Keratinocyte (primary cell): ENCODE results near the gene LRRC31. TPM values are rescaled to one million over a fixed set of nuclear protein-coding genes. Genes with fewer than 3 reads are reported as not detected.

Experiments used
- DNase-seq: peaks from one replicate; pipeline ENCODE4 v3.0.0-alpha.2; 2011; ENCODE audit warnings: low read depth, missing footprints, low spot score
- FAIRE-seq: peaks from 2 replicates; lab custom pipeline; 2011; peaks lifted over from hg19 to GRCh38; lab: Jason Lieb, UNC
- H2AFZ ChIP-seq: 2 replicates; pipeline ENCODE4 v1.6.0; 2012; ENCODE audit warnings: low read length, control low read depth, inconsistent platforms; ENCODE audit not compliant: control insufficient read depth
- H3K27ac ChIP-seq: 2 replicates; pipeline ENCODE4 v1.5.1; 2011; ENCODE audit warnings: low read length; ENCODE audit not compliant: control insufficient read depth, insufficient read depth
- H3K27me3 ChIP-seq: 3 replicates; pipeline ENCODE4 v1.6.0; 2011; ENCODE audit warnings: low read length; ENCODE audit not compliant: control insufficient read depth, insufficient read depth; ENCODE audit errors: extremely low read depth
- H3K36me3 ChIP-seq, 2 experiments: 2 replicates in 1 of 2; 3 replicates in 1 of 2; pipeline ENCODE4 v1.5.1; 2011; ENCODE audit warnings: low read length in 2 of 2, mild to moderate bottlenecking in 1 of 2; ENCODE audit not compliant: control insufficient read depth in 2 of 2, insufficient read depth in 2 of 2; ENCODE audit errors: extremely low read depth in 1 of 2
- H3K4me1 ChIP-seq: 3 replicates; pipeline ENCODE4 v1.5.1; 2011; ENCODE audit warnings: low read length; ENCODE audit not compliant: control insufficient read depth, insufficient read depth; ENCODE audit errors: extremely low read depth
- H3K4me2 ChIP-seq: 3 replicates; pipeline ENCODE4 v1.6.0; 2011; ENCODE audit warnings: low read depth, low read length; ENCODE audit not compliant: control insufficient read depth, insufficient read depth; ENCODE audit errors: extremely low read depth
- H3K4me3 ChIP-seq, 3 experiments: fragments of 200-600 bp in 1 of 3; sonication (generic) in 1 of 3; 2 replicates in 2 of 3; 3 replicates in 1 of 3; pipeline ENCODE4 v1.5.1; 2011 to 2016; ENCODE audit warnings: low read length in 3 of 3, mild to moderate bottlenecking in 3 of 3, control low read depth in 2 of 3, inconsistent platforms in 1 of 3, low read depth in 1 of 3, mixed read lengths in 1 of 3, mixed run types in 1 of 3, moderate library complexity in 1 of 3; ENCODE audit not compliant: control insufficient read depth in 2 of 3, insufficient read depth in 2 of 3; ENCODE audit errors: extremely low read depth in 1 of 3
- H3K79me2 ChIP-seq: 2 replicates; pipeline ENCODE4 v1.6.0; 2012; ENCODE audit warnings: low read length; ENCODE audit not compliant: control insufficient read depth, insufficient read depth
- H3K9ac ChIP-seq: 3 replicates; pipeline ENCODE4 v1.6.0; 2011; ENCODE audit warnings: low read length; ENCODE audit not compliant: control insufficient read depth, insufficient read depth; ENCODE audit errors: extremely low read depth
- H3K9me1 ChIP-seq: 3 replicates; pipeline ENCODE4 v1.6.0; 2011; ENCODE audit warnings: low read length; ENCODE audit not compliant: control insufficient read depth, insufficient read depth; ENCODE audit errors: extremely low read depth
- H3K9me3 ChIP-seq: 2 replicates; pipeline ENCODE4 v1.5.1; 2012; ENCODE audit warnings: low read depth, low read length; ENCODE audit not compliant: control insufficient read depth
- H4K20me1 ChIP-seq: 3 replicates; pipeline ENCODE4 v1.6.0; 2011; ENCODE audit warnings: low read length; ENCODE audit not compliant: control insufficient read depth, insufficient read depth; ENCODE audit errors: extremely low read depth
- EZH2 ChIP-seq: IDR thresholded peaks from one replicate; pipeline ENCODE4 v1.6.1; 2012; ENCODE audit warnings: inconsistent platforms, mild to moderate bottlenecking, low read length, moderate library complexity
- dilution Hi-C: fragments of 300-500 bp; cut with MboI; formaldehyde crosslinking; loops from one replicate; pipeline ENCODE4 v1.7.0; 2020; ENCODE audit warnings: low sequenced_read_pairs; ENCODE audit not compliant: extremely low pct_ligation_motif_present
- polyA plus RNA-seq, 5 experiments: library from polyadenylated mRNA; depleted of rRNA in 3 of 5; stranded (reverse) in 3 of 5; stranded (forward) in 1 of 5; unstranded in 1 of 5; fragments of >200 nt; gene quantifications; 1 replicate in 1 of 5; 2 replicates in 3 of 5; 3 replicates in 1 of 5; pipeline versions ENCODE4 v1.2.1 to v1.2.3, GENCODE V29; 2011 to 2012; ENCODE audit warnings: missing spikeins in 2 of 5, low read depth in 1 of 5, low replicate concordance in 1 of 5
- TF ChIP-seq, protein P1 (sequence below), 3 experiments: IDR thresholded peaks in 1 of 3; conservative IDR thresholded peaks in 1 of 3; optimal IDR thresholded peaks in 1 of 3; 2 replicates in 2 of 3; 3 replicates in 1 of 3; pipeline versions ENCODE3 to v1.5.1; 2011; ENCODE audit warnings: low read length in 3 of 3, mild to moderate bottlenecking in 3 of 3, moderate library complexity in 2 of 3, control low read depth in 1 of 3, inconsistent platforms in 1 of 3; ENCODE audit not compliant: insufficient read depth in 2 of 3; ENCODE audit errors: extremely low read depth in 1 of 3

Gene LRRC31
- polyA plus RNA-seq, 1 donor (not counting 4 experiments of a cell fraction or from before 2014, with no cell fraction given) = not detected

DNA sequence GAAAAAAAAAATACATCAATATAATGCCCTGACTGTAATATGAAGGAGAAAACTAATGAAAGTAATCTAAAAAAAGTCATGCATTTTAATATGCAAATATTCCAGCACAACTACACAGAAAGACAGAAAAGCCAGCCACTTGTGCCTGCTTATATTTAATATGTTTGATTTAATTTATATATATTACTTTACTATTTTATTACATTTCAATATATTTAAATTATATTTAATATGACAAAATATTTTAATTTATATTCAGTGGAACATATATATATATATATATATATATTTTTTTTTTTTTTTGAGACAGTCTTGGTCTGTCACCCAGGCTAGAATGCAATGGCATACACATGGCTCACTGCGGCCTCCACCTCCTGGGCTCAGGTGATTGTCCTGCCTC lies 27.5 kb upstream of the LRRC31 start:
- TF ChIP-seq EZH2 = no peak
- TF ChIP-seq, protein P1, sequence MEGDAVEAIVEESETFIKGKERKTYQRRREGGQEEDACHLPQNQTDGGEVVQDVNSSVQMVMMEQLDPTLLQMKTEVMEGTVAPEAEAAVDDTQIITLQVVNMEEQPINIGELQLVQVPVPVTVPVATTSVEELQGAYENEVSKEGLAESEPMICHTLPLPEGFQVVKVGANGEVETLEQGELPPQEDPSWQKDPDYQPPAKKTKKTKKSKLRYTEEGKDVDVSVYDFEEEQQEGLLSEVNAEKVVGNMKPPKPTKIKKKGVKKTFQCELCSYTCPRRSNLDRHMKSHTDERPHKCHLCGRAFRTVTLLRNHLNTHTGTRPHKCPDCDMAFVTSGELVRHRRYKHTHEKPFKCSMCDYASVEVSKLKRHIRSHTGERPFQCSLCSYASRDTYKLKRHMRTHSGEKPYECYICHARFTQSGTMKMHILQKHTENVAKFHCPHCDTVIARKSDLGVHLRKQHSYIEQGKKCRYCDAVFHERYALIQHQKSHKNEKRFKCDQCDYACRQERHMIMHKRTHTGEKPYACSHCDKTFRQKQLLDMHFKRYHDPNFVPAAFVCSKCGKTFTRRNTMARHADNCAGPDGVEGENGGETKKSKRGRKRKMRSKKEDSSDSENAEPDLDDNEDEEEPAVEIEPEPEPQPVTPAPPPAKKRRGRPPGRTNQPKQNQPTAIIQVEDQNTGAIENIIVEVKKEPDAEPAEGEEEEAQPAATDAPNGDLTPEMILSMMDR (optimal IDR thresholded peaks at IDR 0.05 in 1 of 3, IDR thresholded peaks at IDR 0.05 in 1 of 3, conservative IDR thresholded peaks at IDR 0.05 in 1 of 3; ENCODE audit: extremely low read depth in 1 of 3, insufficient read depth in 2 of 3, low read length in 3 of 3) = no peak
- H3K4me3 ChIP-seq = no peak overlapping the region
- DNase-seq (no peak), FAIRE-seq (no peak)
- no peak overlapping the region for H2AFZ ChIP-seq
- dilution Hi-C loops = no loop called here
- H3K27me3 ChIP-seq = no peaks in the 10 kb centered on the region
- H3K9me1 ChIP-seq = no peaks in the 10 kb centered on the region
- H3K36me3 ChIP-seq = no peaks in the 10 kb centered on the region
- H3K4me1 ChIP-seq = no peaks in the 10 kb centered on the region
- no peak overlapping the region for H3K27ac ChIP-seq
- H4K20me1 ChIP-seq = no peaks in the 10 kb centered on the region
- H3K79me2 ChIP-seq = no peaks in the 10 kb centered on the region
- no peak overlapping the region for H3K4me2 ChIP-seq
- no peak overlapping the region for H3K9ac ChIP-seq
- no peaks in the 10 kb centered on the region for H3K9me3 ChIP-seq

DNA sequence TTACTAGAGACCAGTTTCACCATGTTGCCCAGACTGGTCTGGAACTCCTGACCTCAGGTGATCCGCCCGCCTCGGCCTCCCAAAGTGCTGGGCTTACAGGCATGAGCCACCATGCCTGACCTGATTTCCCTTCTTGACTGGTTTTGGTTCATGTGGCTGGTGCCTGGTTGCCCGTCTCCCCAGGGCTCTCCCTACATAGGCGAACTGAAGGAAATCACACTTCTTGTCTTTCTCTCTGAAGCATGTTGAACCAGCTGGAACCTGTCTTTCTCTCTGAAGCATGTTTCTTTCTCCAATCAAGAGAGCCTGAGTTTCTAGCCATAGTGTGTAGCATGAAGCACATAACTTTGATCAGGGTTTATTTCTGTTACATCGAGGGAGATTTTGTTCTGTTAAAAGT lies 25.3 kb upstream of the LRRC31 start:
- Histone ChIP-seq H3K4me1 (no peaks in the 10 kb centered on the region), H3K4me2 (no peak overlapping the region), H3K9me3 (no peaks in the 10 kb centered on the region), H3K36me3 (no peaks in the 10 kb centered on the region), H3K9me1 (no peaks in the 10 kb centered on the region), H4K20me1 (no peaks in the 10 kb centered on the region), H3K4me3 (no peak overlapping the region), H3K27me3 (no peaks in the 10 kb centered on the region), H2AFZ (no peak overlapping the region), H3K79me2 (no peaks in the 10 kb centered on the region), H3K9ac (no peak overlapping the region), H3K27ac (no peak overlapping the region)
- DNase-seq = no peak
- FAIRE-seq = no peak
- dilution Hi-C loops = no loop called here
- TF ChIP-seq, protein P1 (optimal IDR thresholded peaks at IDR 0.05 in 1 of 3, IDR thresholded peaks at IDR 0.05 in 1 of 3, conservative IDR thresholded peaks at IDR 0.05 in 1 of 3; ENCODE audit: extremely low read depth in 1 of 3, insufficient read depth in 2 of 3, low read length in 3 of 3) = no peak
- no peak for TF ChIP-seq EZH2
